DMS153 treated with DMSO at 0.1 percent for 48 hours (cell line): ENCODE results near the gene TRIM8.

ENCODE experiments used
- DNase-seq: peaks from one replicate; lab custom pipeline; 2025; ENCODE audit not compliant: unreplicated experiment; lab: John Stamatoyannopoulos, UW

TRIM8 gene

GRCh38 chr10:102615361-102615760, 28.9 kb upstream of the TRIM8 start:
- no peak for DNase-seq

GRCh38 chr10:102616066-102616770, 28.1 kb upstream of the TRIM8 start:
- DNase-seq: no peak

- no peak for DNase-seq
Measured at GRCh38 chr10:102617041-102617440, 27.2 kb upstream of the TRIM8 start.

GRCh38 chr10:102617816-102618215, 26.5 kb upstream of the TRIM8 start:
- no peak for DNase-seq

- DNase-seq: no peak
Measured at GRCh38 chr10:102619281-102619981, 24.8 kb upstream of the TRIM8 start.

- DNase-seq: no peak
Measured at GRCh38 chr10:102620138-102620590, 24.1 kb upstream of the TRIM8 start.

GRCh38 chr10:102620591-102621442, 23.5 kb upstream of the TRIM8 start:
- no peak for DNase-seq

GRCh38 chr10:102621443-102622325, 22.6 kb upstream of the TRIM8 start:
- no peak for DNase-seq

- no peak for DNase-seq
Measured at GRCh38 chr10:102624094-102624493, 20.2 kb upstream of the TRIM8 start.

GRCh38 chr10:102624751-102625645, 19.3 kb upstream of the TRIM8 start:
- DNase-seq: no peak

- DNase-seq: no peak
Measured at GRCh38 chr10:102626026-102626685, 18.1 kb upstream of the TRIM8 start.

GRCh38 chr10:102627291-102627735, 17.0 kb upstream of the TRIM8 start:
- DNase-seq: no peak

- DNase-seq: no peak
Measured at GRCh38 chr10:102627736-102628293, 16.5 kb upstream of the TRIM8 start.

GRCh38 chr10:102628451-102628911, 15.8 kb upstream of the TRIM8 start:
- no peak for DNase-seq

- no peak for DNase-seq
Measured at GRCh38 chr10:102629661-102630614, 14.3 kb upstream of the TRIM8 start.

- no peak for DNase-seq
Measured at GRCh38 chr10:102630663-102631062, 13.6 kb upstream of the TRIM8 start.
